ENCODE data around the gene TIMMDC1. TPM values are rescaled to one million over a fixed set of nuclear protein-coding genes. Genes with fewer than 3 reads are reported as not detected.

TIMMDC1 gene
- total and polyA plus RNA-seq, 2 of the 13 experiments (the other 11 are each of a cell fraction or from before 2014, with no cell fraction given), result 50.0 to 77.8 TPM

- TF ChIP-seq POLR2AphosphoS2 (IDR thresholded peaks at IDR 0.05; ENCODE audit: low read depth, low read length) (no peak), RFX3 (CRISPR knock-in tag; IDR thresholded peaks at IDR 0.05) (no peak), ZBTB3 (CRISPR knock-in tag; IDR thresholded peaks at IDR 0.05; ENCODE audit: borderline replicate concordance, low read depth) (no peak), KAT2B (IDR thresholded peaks at IDR 0.05; ENCODE audit: borderline replicate concordance, low read depth, low read length) (no peak), MXI1 (IDR thresholded peaks at IDR 0.05; ENCODE audit: borderline replicate concordance, low read depth, low read length) (no peak), ZNF670 (CRISPR knock-in tag; IDR thresholded peaks at IDR 0.05; ENCODE audit: borderline replicate concordance) (no peak), ZNF644 (CRISPR knock-in tag; IDR thresholded peaks at IDR 0.05; ENCODE audit: low read depth) (no peak)
- WGBS (ENCODE audit: low lambda C conversion rate), result 8% methylated on average over 2 of the region's 2 CpGs
- Histone ChIP-seq H3K9me3 (ENCODE audit: low read length) (no peaks in the 10 kb centered on the region), H3K4me1 (ENCODE audit: insufficient read depth, low read length) (no peaks in the 10 kb centered on the region), H3K36me3 (replicated peaks in 1 of 2; ENCODE audit: control insufficient read depth in 1 of 2, insufficient read depth in 2 of 2, low read length in 2 of 2) (no peaks in the 10 kb centered on the region), H3K9ac (ENCODE audit: insufficient read depth, low read depth, low read length) (no peak overlapping the region), H2AFZ (ENCODE audit: low read length) (no peak overlapping the region), H3K4me2 (ENCODE audit: low read depth, low read length) (no peak overlapping the region), H4K20me1 (ENCODE audit: insufficient read depth, low read length) (no peaks in the 10 kb centered on the region), H3K27ac (ENCODE audit: extremely low read length, insufficient read depth, low read length) (no peak overlapping the region), H3K27me3 (ENCODE audit: control insufficient read depth in 1 of 2, insufficient read depth in 2 of 2, low read length in 2 of 2) (no peaks in the 10 kb centered on the region), H3K79me2 (ENCODE audit: insufficient read depth, low read length) (no peaks in the 10 kb centered on the region), H3K4me3 (replicated peaks in 1 of 3; ENCODE audit: insufficient read depth in 1 of 3, low read depth in 2 of 3, low read length in 3 of 3) (no peak overlapping the region)
- no peak for DNase-seq (ENCODE audit: low spot score)
- in situ Hi-C loops (cut with HindIII; ENCODE audit: extremely low pct_ligation_motif_present, low pct_unique_long_range_greater_than_20kb) (no loop called here), intact Hi-C loops (cut with micrococcal nuclease; ENCODE audit: unreplicated experiment) (no loop called here)
- CTCF ChIA-PET (ENCODE audit: low intra/inter-chr PET ratio, low total read pairs), result no interaction called here
- POLR2A ChIA-PET, result no interaction called here
- no TSS peak for BruUV-seq (replicated peaks)
- ATAC-seq, result no peak
- FAIRE-seq, result no peak
Measured at GRCh38 chr3:119530456-119530855, 32.1 kb downstream of the TIMMDC1 start.

GRCh38 chr3:119531151-119531550 lies 32.8 kb downstream of the TIMMDC1 start:
- WGBS (ENCODE audit: low lambda C conversion rate), result 74% methylated on average over 4 of the region's 4 CpGs
- Histone ChIP-seq H3K36me3 (replicated peaks in 1 of 2; ENCODE audit: control insufficient read depth in 1 of 2, insufficient read depth in 2 of 2, low read length in 2 of 2) (no peaks in the 10 kb centered on the region), H2AFZ (ENCODE audit: low read length) (no peak overlapping the region), H3K4me1 (ENCODE audit: insufficient read depth, low read length) (no peaks in the 10 kb centered on the region), H3K79me2 (ENCODE audit: insufficient read depth, low read length) (no peaks in the 10 kb centered on the region), H3K27me3 (ENCODE audit: control insufficient read depth in 1 of 2, insufficient read depth in 2 of 2, low read length in 2 of 2) (no peaks in the 10 kb centered on the region), H3K4me2 (ENCODE audit: low read depth, low read length) (no peak overlapping the region), H3K4me3 (replicated peaks in 1 of 3; ENCODE audit: insufficient read depth in 1 of 3, low read depth in 2 of 3, low read length in 3 of 3) (no peak overlapping the region), H3K9me3 (ENCODE audit: low read length) (no peaks in the 10 kb centered on the region), H4K20me1 (ENCODE audit: insufficient read depth, low read length) (no peaks in the 10 kb centered on the region), H3K27ac (ENCODE audit: extremely low read length, insufficient read depth, low read length) (no peak overlapping the region), H3K9ac (ENCODE audit: insufficient read depth, low read depth, low read length) (no peak overlapping the region)
- no peak for TF ChIP-seq ZNF354B (CRISPR knock-in tag; IDR thresholded peaks at IDR 0.05)
- POLR2A ChIA-PET, result no interaction called here
- FAIRE-seq (no peak), DNase-seq (ENCODE audit: low spot score) (no peak), ATAC-seq (no peak)
- intact Hi-C loops (cut with micrococcal nuclease; ENCODE audit: unreplicated experiment) (no loop called here), in situ Hi-C loops (cut with HindIII; ENCODE audit: extremely low pct_ligation_motif_present, low pct_unique_long_range_greater_than_20kb) (no loop called here)
- no TSS peak for BruUV-seq (replicated peaks)
- CTCF ChIA-PET (ENCODE audit: low intra/inter-chr PET ratio, low total read pairs), result no interaction called here

Measured in HepG2 (cell line).